GM18520 (cell line): ENCODE measurements around the gene CCR9.

Source experiments
- ATAC-seq: cut with Tn5 transposase; IDR thresholded peaks from one replicate; pipeline ENCODE4 v1.9.1; 2021; ENCODE audit not compliant: unreplicated experiment

Gene CCR9

GRCh38 chr3:45872569-45872968 is 13.8 kb upstream of the CCR9 start:
- no peak for ATAC-seq

GRCh38 chr3:45873036-45873435 is 13.3 kb upstream of the CCR9 start:
- no peak for ATAC-seq

- ATAC-seq: no peak
Observed at GRCh38 chr3:45873638-45874037, 12.7 kb upstream of the CCR9 start.

GRCh38 chr3:45874677-45875346 is 11.5 kb upstream of the CCR9 start:
- ATAC-seq: no peak

GRCh38 chr3:45878124-45878523 is 8.2 kb upstream of the CCR9 start:
- ATAC-seq: no peak

- ATAC-seq: no peak
Observed at GRCh38 chr3:45880725-45881077, 5.6 kb upstream of the CCR9 start.

GRCh38 chr3:45881078-45882022 is 5.0 kb upstream of the CCR9 start:
- no peak for ATAC-seq

GRCh38 chr3:45884368-45885201 is 1.8 kb upstream of the CCR9 start:
- ATAC-seq: no peak

GRCh38 chr3:45887285-45887684 is 942 bp downstream of the CCR9 start:
- no peak for ATAC-seq

- no peak for ATAC-seq
Observed at GRCh38 chr3:45887759-45888511, 1.6 kb downstream of the CCR9 start.

GRCh38 chr3:45889337-45889736 is 3.0 kb downstream of the CCR9 start:
- ATAC-seq: no peak

- ATAC-seq: no peak
Observed at GRCh38 chr3:45890405-45890804, 4.1 kb downstream of the CCR9 start.

GRCh38 chr3:45892161-45892560 is 5.8 kb downstream of the CCR9 start:
- ATAC-seq: no peak

- no peak for ATAC-seq
Observed at GRCh38 chr3:45894015-45894414, 7.7 kb downstream of the CCR9 start.

GRCh38 chr3:45895686-45896468 is 9.5 kb downstream of the CCR9 start:
- ATAC-seq: no peak

- no peak for ATAC-seq
Observed at GRCh38 chr3:45896956-45897355, 10.6 kb downstream of the CCR9 start.

GRCh38 chr3:45904931-45905330 is 18.6 kb downstream of the CCR9 start:
- ATAC-seq: no peak

- no peak for ATAC-seq
Observed at GRCh38 chr3:45905755-45906154, 19.4 kb downstream of the CCR9 start.

- ATAC-seq: no peak
Observed at GRCh38 chr3:45906681-45907407, 20.5 kb downstream of the CCR9 start.
